GM18858 (cell line): ENCODE results near the gene USP9Y.

Source experiments
- ATAC-seq: cut with Tn5 transposase; IDR thresholded peaks from one replicate; pipeline ENCODE4 v1.9.1; 2021; ENCODE audit not compliant: unreplicated experiment

The USP9Y gene

DNA sequence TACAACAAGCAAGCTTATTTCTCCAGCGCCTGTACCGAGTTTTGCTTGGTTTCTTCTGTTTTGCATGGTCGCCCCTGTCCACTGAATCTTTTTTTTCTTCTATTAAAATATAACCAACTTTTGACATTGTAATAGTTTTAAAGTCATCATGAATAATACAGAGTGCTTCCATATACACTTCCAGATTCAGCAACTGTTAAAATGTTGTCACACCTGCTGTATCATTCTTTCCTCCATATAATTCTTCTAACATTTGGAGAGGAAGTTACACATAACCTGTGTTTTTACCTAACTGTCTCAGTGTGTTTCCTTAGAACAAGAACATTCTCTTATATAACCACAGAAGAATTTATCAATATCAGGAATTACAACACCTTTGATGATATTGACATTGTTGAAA, 83.5 kb downstream of the USP9Y start:
- no peak for ATAC-seq

GRCh38 chrY:12793999-12794398, 93.0 kb downstream of the USP9Y start:
- ATAC-seq, result no peak

- no peak for ATAC-seq
Observed at GRCh38 chrY:12808046-12808445, 107.0 kb downstream of the USP9Y start.

GRCh38 chrY:12809034-12809433, 108.0 kb downstream of the USP9Y start:
- no peak for ATAC-seq

GRCh38 chrY:12823408-12823807, 122.4 kb downstream of the USP9Y start:
- ATAC-seq, result no peak

DNA sequence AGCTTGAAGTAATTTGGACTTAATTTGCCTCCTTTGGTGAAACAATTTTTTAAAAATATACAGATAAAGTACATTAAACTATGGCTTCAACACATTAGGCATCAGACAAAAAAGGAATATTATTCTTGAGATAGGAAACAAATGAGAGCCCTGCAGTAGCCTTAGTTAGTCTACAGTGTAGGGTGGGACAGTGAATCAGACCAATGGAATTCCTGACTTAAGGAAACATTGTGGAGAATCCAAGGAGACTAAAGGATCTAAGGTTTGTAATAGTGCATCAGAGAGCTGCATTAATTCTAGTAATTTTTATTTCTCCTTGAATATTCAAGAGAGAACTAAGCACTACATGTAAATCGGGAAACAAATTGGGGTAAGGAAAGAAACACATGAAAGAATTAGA, 125.8 kb downstream of the USP9Y start:
- no peak for ATAC-seq

- ATAC-seq, result no peak
Observed at GRCh38 chrY:12833284-12833683, 132.3 kb downstream of the USP9Y start.

- no peak for ATAC-seq
Observed at GRCh38 chrY:12837550-12837949, 136.5 kb downstream of the USP9Y start.

DNA sequence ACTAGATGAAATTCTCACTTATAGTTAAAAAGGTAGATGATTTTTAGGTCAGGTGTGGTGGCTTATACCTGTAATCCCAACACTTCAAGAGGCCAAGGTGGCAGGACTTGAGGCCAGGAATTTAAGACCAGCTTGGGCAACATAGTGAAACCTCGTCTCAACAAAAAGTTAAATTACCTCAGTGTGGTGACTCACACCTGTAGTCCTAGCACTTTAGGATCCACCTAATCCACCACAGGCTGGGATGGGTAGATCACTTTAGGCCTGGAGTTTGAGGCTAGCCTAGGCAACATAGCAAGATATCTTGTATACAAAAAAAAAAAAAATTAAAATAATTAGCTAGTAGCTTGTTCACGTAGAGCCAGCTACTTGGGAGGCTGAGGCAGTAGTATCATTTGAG, 140.3 kb downstream of the USP9Y start:
- ATAC-seq, result no peak

- ATAC-seq, result no peak
Observed at GRCh38 chrY:12846793-12847192, 145.8 kb downstream of the USP9Y start.

GRCh38 chrY:12855791-12856275, 154.8 kb downstream of the USP9Y start:
- no peak for ATAC-seq

- ATAC-seq, result no peak
Observed at GRCh38 chrY:12867960-12868359, 166.9 kb downstream of the USP9Y start.

DNA sequence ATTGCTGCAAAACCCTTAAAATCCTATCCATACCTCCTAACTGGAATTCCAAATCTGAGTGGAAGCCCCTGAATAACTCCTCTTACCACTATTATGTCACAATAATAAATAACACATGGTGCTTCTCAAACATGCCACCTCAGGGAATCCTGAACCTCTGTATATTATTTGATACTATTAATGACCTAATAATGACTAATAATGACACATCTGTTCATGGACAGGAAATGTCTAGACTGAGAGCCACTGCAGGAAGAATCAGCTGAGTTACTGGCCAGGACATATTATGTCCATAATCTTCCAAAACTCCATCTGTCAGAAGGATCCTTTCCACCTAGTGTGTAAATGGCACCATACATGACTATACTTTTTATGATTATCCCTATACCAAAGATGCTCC, 195.9 kb downstream of the USP9Y start:
- no peak for ATAC-seq

DNA sequence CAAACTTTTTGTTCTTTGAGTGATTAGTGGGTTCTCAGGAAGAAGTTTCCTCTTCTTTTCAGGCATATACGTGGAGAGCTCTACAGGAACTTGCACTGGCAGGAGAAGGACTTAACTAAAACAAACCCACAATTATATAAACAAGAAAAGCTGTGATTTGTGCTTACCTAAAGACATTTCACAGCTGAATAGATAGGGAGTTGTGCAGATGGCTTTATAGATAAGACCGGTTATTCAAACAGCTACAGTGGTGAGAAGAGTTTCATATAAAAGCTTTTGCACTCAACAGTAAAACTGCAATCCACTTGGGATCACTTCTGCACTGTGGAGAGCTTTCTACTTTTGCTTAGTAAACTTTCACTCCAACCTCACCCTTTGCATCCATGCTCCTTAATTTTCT, 197.6 kb downstream of the USP9Y start:
- ATAC-seq, result no peak

GRCh38 chrY:12904618-12905516, 203.8 kb downstream of the USP9Y start, which contains the start of gene DDX3Y:
TSS of gene DDX3Y (plus strand) at chrY:12904868. CDS start at chrY:12904937, 69 bp downstream.
- no peak for ATAC-seq

DNA sequence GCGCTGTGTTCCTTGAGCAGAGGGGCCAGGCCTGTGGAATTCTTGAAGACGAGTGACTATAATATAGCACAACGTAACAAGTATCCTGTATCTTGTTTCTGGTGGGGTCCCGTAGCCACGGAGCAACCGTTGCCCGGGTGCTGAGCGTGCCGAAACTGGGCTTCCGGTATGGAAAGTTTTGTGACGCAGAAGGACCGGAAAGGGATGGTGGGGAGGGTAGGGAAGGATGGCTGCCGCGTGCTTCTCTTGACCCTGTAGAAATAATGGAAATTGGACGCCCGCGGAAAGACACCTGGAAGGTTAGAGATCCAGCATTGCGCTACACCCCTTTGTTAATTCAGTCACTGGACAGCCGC, 204.5 kb downstream of the USP9Y start:
- no peak for ATAC-seq

DNA sequence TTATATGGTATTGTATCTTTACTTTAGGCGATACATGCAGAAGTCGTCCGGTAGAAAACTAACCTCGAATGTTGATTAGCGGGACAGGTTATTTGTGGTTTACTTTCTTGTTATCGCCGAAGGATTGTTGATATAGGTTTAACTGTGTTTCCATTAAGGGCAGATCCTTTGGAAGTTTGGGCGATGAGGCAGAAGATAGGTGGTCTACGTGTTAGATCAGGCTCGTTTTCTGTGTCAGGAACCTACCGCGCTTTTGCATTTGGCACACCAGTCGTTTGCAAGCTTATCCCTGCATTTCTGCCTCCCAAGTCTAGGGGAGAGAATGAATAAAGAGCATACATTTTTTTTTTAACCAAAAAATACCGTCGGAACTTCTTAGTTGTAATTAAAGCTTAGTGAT, 204.9 kb downstream of the USP9Y start:
- no peak for ATAC-seq
